DMS 273 treated with DMSO at 0.1 percent for 48 hours (cell line): ENCODE measurements around the gene DYNC1H1.

ENCODE experiments used
- DNase-seq: peaks from one replicate; lab custom pipeline; 2025; lab: John Stamatoyannopoulos, UW

The DYNC1H1 gene

DNA sequence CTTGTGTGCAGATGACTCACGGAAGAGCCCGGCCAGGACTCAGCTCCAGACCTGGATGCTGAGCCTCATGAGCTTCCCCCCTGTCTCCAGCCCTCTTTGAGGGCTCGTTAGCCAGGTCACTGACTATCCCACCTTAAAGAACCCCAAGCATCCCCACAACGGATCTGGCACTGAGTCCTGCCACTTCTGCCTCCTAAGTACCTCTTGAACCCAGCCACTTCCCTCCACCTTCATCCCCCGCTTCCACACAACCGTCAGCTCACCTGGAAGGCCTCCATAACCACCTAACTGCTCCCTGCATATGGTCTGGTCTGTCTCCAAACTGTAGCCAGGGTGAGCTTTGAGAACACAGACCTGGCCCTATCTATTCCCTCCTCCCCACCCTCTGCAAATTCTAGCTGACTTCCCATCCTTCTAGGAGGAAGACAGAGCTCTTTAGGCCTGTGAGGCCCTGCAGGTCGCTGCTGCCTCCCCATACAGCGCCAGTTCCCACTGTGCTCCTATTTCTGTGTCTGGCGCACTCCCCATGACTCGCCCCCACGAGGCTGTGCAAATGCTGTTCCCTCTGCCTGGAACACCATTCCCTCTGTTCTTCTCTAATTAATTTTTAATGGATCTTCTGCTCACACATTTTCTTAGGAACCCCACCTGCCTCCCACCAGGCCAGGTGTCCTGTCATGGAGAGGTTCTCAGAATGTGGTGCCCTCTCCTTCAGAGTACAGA is 125.4 kb downstream of the DYNC1H1 start:
- DNase-seq: no peak

DNA sequence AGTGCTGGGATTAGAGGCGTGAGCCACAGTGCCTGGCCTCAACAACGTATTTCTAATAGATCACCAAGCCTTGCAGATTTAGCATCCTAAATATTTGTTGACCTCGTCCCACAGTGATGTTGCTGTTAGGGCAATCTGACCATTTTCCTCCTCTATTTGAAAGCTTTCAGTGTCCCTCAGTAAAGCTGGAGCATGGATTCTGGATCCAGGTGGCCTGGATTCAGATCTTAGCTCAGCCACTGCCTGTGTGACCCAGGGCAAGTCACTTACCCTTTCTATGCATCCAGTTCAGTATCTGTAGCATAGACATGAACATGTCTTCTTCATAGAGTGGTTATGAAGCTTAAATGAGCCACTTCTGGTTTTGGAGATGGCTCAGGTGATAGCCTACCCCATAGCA is 126.3 kb downstream of the DYNC1H1 start:
- DNase-seq: no peak

DNA sequence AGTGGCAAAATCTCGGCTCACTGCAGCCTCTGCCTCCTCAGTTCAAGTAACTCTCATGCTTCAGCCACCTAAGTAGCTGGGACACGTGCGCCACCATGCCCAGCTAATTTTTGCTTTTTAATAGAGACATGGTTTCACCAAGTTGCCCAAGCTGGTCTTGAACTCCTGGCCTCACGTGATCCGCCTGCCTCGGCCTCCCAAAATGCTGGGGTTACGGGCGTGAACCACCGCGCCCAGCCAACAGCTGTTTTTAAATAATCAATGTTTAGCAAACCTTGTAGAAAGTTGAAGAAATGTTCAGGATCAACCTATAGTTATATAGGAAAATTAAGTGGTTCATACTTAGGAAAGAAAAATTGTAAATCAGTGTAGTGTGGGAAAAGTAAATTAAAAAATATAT is 128.4 kb downstream of the DYNC1H1 start:
- DNase-seq: no peak

DNA sequence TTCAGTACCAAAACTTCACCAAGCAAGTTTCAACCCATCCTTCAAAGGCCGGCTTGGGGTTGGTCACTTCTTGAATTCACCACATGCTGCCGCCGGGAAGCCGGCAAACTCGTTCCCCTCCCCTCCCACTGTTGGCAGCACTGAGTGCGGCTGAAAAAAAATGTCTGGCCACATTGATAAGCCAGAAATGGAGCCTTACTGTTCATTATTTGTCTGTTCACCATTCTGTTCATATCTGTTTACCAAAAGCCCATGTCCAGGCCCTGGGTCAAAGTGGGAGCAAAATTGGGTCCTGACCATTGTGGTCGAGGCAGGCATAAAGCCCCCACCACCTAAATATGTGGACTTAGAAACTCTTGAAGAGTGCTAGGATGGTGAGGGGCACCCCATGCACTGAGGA is 129.7 kb downstream of the DYNC1H1 start:
- no peak for DNase-seq

DNA sequence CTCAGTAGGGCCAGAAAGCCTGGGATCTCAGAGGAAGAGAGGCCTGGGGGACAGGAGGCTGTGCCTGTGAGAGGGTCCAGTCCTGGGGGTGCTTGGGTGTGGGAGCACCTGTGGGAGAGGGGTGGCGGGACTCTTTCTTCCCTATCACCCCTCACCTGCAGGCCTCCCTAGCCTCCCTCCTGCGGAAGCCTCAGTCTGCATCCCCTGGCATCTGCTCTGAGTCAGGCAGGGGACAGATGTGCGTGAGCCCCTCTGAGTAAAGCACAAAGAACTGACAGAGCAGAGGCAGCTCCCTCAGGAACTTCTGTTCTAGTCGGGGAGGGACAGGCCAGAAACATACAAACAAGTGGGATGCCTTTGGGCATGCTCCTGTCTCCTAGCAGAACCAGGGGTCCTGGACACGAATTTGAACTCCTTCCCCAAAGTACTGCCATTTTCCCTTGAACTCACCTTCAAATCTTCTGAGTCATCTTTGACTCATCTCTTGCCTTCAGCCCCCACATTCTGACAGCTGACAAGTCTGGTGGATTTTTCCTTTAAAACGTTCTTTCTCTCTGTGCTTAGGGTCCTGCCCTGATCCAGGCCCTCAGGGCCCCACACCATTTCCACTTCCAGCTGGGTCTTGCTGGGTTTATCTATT is 131.0 kb downstream of the DYNC1H1 start:
- DNase-seq: no peak

DNA sequence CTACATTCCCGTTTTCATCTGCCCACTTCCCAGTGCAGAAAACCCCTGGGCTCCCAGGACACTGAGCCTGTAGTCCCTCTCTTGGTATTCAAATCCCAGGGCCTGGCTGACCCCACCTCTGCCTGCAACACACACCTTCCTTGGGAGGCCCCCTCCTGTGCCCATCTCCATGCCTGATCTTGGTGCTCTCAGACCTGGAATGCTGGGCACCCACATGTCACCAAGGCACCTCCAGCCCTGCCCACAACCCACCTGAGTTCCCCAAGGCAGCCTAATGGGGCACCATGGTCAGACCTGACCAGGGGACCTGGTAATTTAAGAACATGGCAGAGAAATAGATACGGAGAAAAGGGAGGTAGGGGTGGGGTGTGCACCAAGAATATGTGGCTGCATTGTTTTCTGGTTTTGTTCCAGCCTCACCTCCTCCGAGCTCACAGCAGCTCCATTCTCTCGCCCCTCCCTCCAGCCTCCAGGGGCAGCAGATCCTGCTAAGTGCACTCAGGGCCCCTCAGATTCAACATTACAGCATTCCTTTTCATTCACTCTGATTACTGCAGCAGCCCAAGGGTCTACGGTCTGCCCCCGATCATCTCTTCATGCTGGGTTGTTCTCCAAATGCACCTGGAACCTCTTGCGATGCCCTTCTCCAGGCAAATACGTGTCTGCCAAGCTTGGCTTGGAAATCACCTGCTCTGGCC is 131.6 kb downstream of the DYNC1H1 start:
- DNase-seq: no peak

DNA sequence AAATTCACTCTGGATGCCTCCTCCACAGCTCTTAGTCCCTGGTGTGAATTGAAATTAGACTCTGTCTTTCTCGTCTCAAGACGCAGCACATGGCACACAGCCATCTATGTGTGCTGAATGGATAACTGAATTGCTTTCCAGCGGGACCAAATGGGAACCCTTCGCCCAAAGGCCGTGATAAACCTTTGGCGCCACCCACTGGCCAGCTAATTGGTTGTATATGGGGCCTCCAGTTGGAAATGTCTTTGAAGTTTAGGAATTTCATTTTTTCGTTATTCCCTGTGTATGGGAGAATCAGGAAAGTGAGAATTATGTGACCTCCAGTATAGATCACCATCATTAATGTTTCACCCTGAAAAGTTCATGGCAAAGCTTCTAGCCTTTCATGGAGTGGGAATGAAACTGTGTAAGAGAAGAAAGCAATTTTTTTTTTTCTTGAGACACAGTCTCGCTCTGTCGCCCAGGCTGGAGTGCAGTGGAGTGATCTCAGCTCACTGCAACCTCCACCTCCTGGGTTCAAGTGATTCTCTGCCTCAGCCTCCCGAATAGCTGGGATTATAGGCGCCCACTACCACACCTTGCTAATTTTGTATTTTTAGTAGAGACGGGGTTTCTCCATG is 132.3 kb downstream of the DYNC1H1 start:
- no peak for DNase-seq

DNA sequence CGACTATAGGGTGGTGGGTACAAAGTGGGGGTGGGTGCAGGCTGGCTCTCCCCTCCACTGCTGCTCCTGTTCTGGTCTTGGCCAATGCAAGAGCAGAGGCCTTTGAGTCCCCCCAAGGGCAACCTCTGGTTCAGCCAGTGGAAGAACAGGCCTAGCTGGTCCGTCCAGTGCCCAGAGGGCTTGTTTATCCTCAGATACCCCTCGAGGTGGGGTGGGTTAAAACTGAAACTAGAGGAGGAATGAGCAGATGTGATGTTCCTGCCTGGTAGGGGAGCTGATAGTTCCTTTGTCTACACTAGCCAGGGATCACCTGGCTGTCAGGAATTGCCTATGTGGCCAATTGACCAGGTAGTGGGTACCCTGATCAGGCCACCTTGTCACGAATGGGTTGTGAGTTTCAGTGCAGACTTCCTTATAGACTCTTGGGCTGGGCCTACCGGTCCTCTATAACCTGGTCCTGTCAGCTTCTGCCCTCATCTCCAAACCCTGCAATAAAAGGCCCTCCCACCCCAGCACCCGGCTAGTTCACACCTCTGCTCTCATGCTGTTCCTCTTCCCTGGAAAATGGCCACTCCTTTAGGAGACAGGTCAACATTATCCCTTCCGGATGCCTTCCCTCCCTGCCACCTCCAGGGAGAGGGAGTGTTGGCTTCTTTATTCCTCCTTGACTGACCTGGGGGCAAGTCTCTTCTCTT is 133.2 kb downstream of the DYNC1H1 start:
- DNase-seq: no peak

DNA sequence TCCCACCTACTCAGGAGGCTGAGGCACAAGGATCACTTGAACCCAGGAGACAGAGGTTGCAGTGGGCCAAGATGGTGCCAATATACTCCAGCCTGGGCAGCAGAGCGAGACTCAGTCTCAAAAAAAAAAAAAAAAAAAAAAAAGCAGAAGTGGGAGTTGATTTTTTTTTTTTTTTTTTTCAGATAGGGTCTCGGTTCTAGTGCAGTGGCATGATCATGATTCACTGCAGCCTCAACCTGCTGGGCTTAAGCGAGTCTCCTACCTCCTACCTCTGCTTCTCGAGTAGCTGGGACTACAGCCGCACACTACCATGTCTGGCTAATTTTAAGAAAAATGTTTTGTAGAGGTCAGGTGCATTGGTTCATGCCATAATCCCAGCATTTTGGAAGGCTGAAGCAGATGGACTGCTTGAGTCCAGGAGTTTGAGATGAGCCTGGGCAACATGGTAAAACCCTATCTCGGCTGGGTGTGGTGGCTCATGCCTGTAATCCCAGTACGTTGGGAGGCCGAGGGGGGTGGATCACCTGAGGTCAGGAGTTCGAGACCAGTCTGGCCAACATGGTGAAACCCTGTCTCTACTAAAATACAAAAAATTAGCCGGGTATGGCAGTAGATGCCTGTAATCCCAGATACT is 138.8 kb downstream of the DYNC1H1 start:
- no peak for DNase-seq

DNA sequence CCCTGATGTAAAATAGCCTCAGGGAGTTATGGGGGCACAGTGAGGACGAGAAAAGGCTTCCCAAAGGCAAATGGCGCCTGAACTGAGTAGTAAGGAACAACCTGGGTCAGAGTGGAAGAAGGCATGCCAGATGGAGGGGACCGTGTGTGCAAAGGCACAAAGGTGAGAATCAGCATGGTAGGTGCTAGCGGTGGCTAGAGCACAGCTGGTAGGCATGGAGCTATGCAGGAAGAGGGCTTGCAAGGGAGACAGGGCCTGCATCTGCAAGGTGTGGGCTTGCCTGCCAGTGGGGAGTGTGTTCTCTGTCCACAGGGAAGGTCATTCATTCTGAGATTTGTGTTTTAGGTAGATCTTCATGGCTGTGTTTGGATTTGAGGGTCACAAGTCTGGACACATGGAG is 141.0 kb downstream of the DYNC1H1 start:
- no peak for DNase-seq
